Right renal pelvis (tissue), 4 donors: ENCODE data around the gene MAP2K7. TPM values are rescaled to one million over a fixed set of nuclear protein-coding genes. Genes with fewer than 3 reads are reported as not detected.
"Not testable (repeated sequence)": the region's sequence is repeated elsewhere in the genome, so short reads cannot be mapped to it uniquely, and the experiment has no call there.

ENCODE experiments used
- DNase-seq, 4 donors: peaks; one replicate each; pipeline ENCODE4 v3.0.0-alpha.2; 2013; ENCODE audit warnings: low read depth in 4 of 4, low spot score in 3 of 4, missing footprints in 1 of 4
- polyA plus RNA-seq, 4 donors: library from polyadenylated mRNA; unstranded; fragments of 120-200 nt; gene quantifications; one replicate each; pipeline ENCODE4 v1.2.1, GENCODE V29; 2013; ENCODE audit not compliant: insufficient read length in 4 of 4

The MAP2K7 gene
- polyA plus RNA-seq, 4 donors, result 25.9 to 35.8 (median 26.2) TPM

DNA sequence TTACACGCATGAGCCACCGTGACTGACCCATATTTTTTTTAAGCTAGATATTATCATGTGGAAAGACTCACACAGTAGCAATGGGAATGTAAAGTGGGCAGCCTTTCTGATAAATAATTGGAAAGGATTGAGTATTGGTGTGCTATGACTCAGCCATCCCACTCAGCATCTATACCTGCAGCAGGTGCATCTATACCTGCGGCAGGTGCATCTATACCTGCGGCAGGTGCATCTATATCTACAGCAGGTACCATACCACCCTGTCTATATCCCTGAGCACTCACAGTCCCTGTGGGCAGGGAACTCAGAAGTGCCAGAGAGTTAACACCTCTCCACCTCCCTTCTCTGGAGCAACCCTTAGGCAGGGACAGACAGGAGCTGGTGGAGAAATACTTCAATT is 20.6 kb upstream of the MAP2K7 start:
- no peak for DNase-seq

GRCh38 chr19:7883796-7884570 is 19.7 kb upstream of the MAP2K7 start:
- no peak for DNase-seq

- no peak for DNase-seq
These were observed 17.9 kb upstream of the MAP2K7 start for GRCh38 chr19:7885818-7886217.

GRCh38 chr19:7887408-7888144 is 16.1 kb upstream of the MAP2K7 start:
- no peak for DNase-seq

GRCh38 chr19:7888145-7888825 is 15.4 kb upstream of the MAP2K7 start, which contains the start of gene LRRC8E:
LRRC8E (plus strand) TSS chr19:7888510; CDS start chr19:7895604, 7,094 bp downstream.
- DNase-seq, result no peak

GRCh38 chr19:7888826-7889217 is 14.9 kb upstream of the MAP2K7 start:
- DNase-seq, result no peak

DNA sequence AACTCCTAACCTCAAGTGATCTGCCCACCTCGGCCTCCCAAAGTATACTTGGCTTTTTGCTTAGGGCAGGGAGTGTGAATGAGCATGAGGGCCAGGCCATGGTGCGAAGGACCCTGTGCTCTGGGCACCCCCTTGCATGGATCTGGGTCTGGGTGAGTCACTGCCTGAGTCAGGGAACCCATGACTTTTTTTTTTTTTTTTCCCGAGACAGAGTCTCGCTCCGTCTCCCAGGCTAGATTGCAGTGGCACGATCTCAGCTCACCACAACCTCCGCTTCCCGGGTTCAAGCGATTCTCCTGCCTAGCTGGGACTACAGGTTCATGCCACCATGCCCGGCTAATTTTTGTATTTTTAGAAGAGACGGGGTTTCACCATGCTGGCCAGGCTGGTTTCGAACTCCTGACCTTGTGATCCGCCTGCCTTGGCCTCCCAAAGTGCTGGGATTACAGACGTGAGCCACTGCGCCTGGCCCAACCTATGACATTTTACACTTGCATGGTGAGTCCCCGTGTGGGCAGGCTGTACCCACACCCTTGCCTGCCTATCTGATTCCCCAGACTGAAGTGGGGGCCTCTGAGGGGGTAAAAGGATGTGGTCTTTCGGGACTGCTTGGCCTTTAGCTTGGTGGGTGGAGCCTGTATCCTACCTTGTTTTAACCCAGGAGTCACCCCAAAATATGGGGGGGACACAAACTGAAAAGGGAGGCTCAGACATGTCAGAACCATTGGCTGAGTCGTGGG is 10.1 kb upstream of the MAP2K7 start:
- not testable (repeated sequence) for DNase-seq

GRCh38 chr19:7894612-7895309 is 8.9 kb upstream of the MAP2K7 start:
- no peak for DNase-seq

DNA sequence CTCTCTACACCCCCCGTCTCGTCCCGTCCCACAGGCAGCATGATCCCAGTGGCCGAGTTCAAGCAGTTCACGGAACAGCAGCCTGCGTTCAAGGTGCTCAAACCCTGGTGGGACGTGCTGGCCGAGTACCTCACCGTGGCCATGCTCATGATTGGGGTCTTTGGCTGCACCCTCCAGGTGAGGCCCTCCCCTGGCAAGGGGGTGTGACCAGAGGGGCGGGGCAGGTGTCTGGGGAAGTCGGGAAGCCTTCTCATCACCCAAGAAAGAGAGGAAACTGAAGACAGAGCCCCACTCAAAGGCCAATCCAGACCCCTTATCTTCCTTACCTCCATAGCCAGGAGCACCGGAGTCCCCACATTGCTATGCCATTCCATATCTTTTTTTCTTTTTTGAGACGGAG is 8.1 kb upstream of the MAP2K7 start:
- no peak for DNase-seq

- no peak for DNase-seq
These were observed 6.4 kb upstream of the MAP2K7 start for GRCh38 chr19:7897292-7897691.

GRCh38 chr19:7898967-7899366 is 4.7 kb upstream of the MAP2K7 start:
- DNase-seq, result no peak

DNA sequence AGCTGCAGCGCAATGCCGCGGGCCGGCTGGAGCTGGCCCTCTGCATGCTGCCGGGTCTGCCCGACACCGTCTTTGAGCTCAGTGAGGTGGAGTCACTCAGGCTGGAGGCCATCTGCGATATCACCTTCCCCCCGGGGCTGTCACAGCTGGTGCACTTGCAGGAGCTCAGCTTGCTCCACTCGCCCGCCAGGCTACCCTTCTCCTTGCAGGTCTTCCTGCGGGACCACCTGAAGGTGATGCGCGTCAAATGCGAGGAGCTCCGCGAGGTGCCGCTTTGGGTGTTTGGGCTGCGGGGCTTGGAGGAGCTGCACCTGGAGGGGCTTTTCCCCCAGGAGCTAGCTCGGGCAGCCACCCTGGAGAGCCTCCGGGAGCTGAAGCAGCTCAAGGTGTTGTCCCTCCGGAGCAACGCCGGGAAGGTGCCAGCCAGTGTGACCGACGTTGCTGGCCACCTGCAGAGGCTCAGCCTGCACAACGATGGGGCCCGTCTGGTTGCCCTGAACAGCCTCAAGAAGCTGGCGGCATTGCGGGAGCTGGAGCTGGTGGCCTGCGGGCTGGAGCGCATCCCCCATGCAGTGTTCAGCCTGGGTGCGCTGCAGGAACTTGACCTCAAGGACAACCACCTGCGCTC is 3.8 kb upstream of the MAP2K7 start:
- DNase-seq, result no peak

GRCh38 chr19:7900401-7900870 is 3.2 kb upstream of the MAP2K7 start:
- no peak for DNase-seq

- no peak for DNase-seq
These were observed 2.7 kb upstream of the MAP2K7 start for GRCh38 chr19:7900931-7901330.

DNA sequence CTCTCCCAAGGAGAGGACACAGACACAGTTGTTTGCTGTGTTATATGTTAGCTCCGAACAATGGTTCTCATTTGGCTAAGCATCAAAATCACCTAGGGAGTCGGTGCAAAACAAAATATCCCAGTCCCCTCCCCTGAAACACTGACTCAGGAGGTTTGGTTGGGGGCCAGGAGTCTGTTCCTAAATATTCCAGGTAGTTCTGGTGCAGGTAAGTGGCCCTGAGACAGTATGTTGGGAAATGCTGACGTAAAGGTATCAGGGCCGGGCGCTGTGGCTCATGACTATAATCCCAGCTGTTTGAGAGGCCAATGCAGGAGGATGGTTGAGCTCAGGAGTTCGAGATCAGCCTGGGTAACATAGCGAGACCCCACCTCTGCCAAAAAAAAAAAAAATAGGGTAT is 2.3 kb upstream of the MAP2K7 start:
- DNase-seq, result no peak

- no peak for DNase-seq
These were observed 857 bp upstream of the MAP2K7 start for GRCh38 chr19:7902796-7903243.

GRCh38 chr19:7904074-7905020 is 670 bp downstream of the MAP2K7 start:
- no peak for DNase-seq

GRCh38 chr19:7905268-7905667 is 1.6 kb downstream of the MAP2K7 start:
- no peak for DNase-seq
